Right ventricle myocardium superior (tissue), 1 donor: Measurements from ENCODE around the gene CCR7. TPM values are rescaled to one million over a fixed set of nuclear protein-coding genes. Genes with fewer than 3 reads are reported as not detected.

Experiments
- ATAC-seq: fragments of 200-7000 bp; cut with Tn5 transposase; one replicate; pipeline ENCODE4 v1.9.1; 2020; ENCODE audit warnings: mild to moderate bottlenecking; ENCODE audit not compliant: poor library complexity
- DNase-seq: peaks from one replicate; pipeline ENCODE4 v3.0.0-alpha.2; 2020
- intact Hi-C: fragments of 100-400 bp; cut with DNase I; formaldehyde crosslinking; loops from one replicate; pipeline ENCODE4 v1.11.2; 2022
- total RNA-seq: library from RNA; stranded (reverse); fragmentation: NEBNext Ultra II Directional; extraction: Animal tissue kit (Norgen Biotek cat#: 25700); gene quantifications from one replicate; pipeline ENCODE4 v1.2.1, GENCODE V29; 2021
- donor health status: DM: no; HTN: yes; CAD: no; lungs with severe emphysema.

Gene CCR7
- total RNA-seq, 1 donor from 2014 or later, result not detected

- no peak for DNase-seq
- intact Hi-C loops, result loop anchor here (5.0 kb wide), 2 partner anchors 129 to 174 kb away; no protein-coding TSS in a partner anchor
Measured at GRCh38 chr17:40531051-40531991, 34.0 kb downstream of the CCR7 start.

GRCh38 chr17:40530531-40530994, 34.7 kb downstream of the CCR7 start:
- intact Hi-C loops, result loop anchor here (5.0 kb wide), 2 partner anchors 128 to 173 kb away; no protein-coding TSS in a partner anchor
- ATAC-seq (no peak), DNase-seq (no peak)

More at GRCh38 chr17:40531051-40531991, 34.0 kb downstream of the CCR7 start:
- no peak for ATAC-seq

- intact Hi-C loops, result loop anchor here (5.0 kb wide), 2 partner anchors 128 to 173 kb away; no protein-coding TSS in a partner anchor
- ATAC-seq (no peak), DNase-seq (no peak)
Measured at GRCh38 chr17:40529991-40530390, 35.3 kb downstream of the CCR7 start.

GRCh38 chr17:40528692-40529417, 36.4 kb downstream of the CCR7 start:
- no peak for ATAC-seq
- no peak for DNase-seq
- intact Hi-C loops, result no loop called here

- intact Hi-C loops, result no loop called here
- ATAC-seq, result peak; percentile 69
- DNase-seq, result peak; percentile 66
Measured at GRCh38 chr17:40526668-40527067, 38.6 kb downstream of the CCR7 start.

GRCh38 chr17:40525294-40525693, 40.0 kb downstream of the CCR7 start:
- intact Hi-C loops, result no loop called here
- DNase-seq (no peak), ATAC-seq (no peak)

- ATAC-seq, result no peak
- intact Hi-C loops, result no loop called here
- DNase-seq, result no peak
Measured at GRCh38 chr17:40524243-40524965, 40.9 kb downstream of the CCR7 start.

- ATAC-seq (no peak), DNase-seq (no peak)
- intact Hi-C loops, result no loop called here
Measured at GRCh38 chr17:40522961-40523310, 42.3 kb downstream of the CCR7 start.

- intact Hi-C loops, result no loop called here
- ATAC-seq (no peak), DNase-seq (no peak)
Measured at GRCh38 chr17:40522250-40522960, 42.9 kb downstream of the CCR7 start.

- intact Hi-C loops, result no loop called here
- ATAC-seq (no peak), DNase-seq (no peak)
Measured at GRCh38 chr17:40520991-40521453, 44.2 kb downstream of the CCR7 start.

- ATAC-seq (no peak), DNase-seq (no peak)
- intact Hi-C loops, result no loop called here
Measured at GRCh38 chr17:40519089-40519775, 46.0 kb downstream of the CCR7 start.

- intact Hi-C loops, result no loop called here
- DNase-seq, result no peak
Measured at GRCh38 chr17:40518401-40519088, 46.7 kb downstream of the CCR7 start.

GRCh38 chr17:40517981-40518380, 47.3 kb downstream of the CCR7 start:
- ATAC-seq (no peak), DNase-seq (no peak)
- intact Hi-C loops, result no loop called here

More at GRCh38 chr17:40518401-40519088, 46.7 kb downstream of the CCR7 start:
- no peak for ATAC-seq

- ATAC-seq, result no peak
- intact Hi-C loops, result no loop called here
- DNase-seq, result no peak
Measured at GRCh38 chr17:40517286-40517662, 48.0 kb downstream of the CCR7 start.

- DNase-seq (no peak), ATAC-seq (peak; percentile 25)
- intact Hi-C loops, result no loop called here
Measured at GRCh38 chr17:40516581-40517285, 48.5 kb downstream of the CCR7 start.

- intact Hi-C loops, result no loop called here
- ATAC-seq, result no peak
- no peak for DNase-seq
Measured at GRCh38 chr17:40515491-40516041, 49.7 kb downstream of the CCR7 start.
